NCI-H1930 (cell line): ENCODE data around the gene KNL1.
"Not testable (repeated sequence)": the region's sequence is repeated elsewhere in the genome, so short reads cannot be mapped to it uniquely, and the experiment has no call there.

Source experiments
- DNase-seq, 2 experiments: peaks; one replicate each; lab custom pipeline; 2025; lab: John Stamatoyannopoulos, UW

Gene KNL1

DNA sequence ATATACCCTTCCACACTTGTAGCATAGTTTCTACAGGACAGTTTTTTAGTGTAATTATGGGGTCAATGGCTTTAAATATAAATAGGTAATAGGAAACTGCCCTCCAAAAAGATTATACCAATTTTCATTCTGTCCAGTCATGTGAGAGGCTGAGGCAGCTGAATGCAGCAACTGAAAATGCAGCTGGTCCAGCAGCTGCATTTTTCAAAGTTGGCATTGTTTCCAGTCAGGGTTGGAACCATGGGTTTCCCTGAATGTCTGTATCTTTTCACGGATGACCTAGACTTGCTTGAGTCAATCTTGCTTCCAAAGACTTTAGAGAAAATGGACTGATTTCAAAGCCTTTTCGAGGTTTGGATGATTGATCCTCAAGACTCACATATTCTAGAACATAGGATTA, 9.9 kb upstream of the KNL1 start:
- no peak for DNase-seq

DNA sequence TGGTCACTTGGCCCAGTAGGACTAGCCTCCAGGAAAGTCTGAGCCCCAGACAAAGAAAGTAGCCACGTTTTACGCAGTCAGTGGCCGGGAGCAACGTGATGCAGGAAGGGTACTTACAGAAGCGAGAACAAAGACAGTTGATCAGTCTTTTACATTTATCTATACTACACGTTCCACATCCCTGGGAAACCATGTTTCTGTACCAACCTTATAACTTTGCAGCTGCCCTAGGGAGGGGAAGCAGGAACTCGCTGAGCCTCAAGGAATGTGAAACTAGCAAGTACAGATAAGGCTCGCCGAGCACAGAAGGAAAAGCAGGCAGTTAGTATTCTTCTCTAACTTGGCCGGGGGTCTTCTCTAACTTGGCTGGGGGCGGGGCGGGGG, 3.4 kb upstream of the KNL1 start:
- no peak for DNase-seq

DNA sequence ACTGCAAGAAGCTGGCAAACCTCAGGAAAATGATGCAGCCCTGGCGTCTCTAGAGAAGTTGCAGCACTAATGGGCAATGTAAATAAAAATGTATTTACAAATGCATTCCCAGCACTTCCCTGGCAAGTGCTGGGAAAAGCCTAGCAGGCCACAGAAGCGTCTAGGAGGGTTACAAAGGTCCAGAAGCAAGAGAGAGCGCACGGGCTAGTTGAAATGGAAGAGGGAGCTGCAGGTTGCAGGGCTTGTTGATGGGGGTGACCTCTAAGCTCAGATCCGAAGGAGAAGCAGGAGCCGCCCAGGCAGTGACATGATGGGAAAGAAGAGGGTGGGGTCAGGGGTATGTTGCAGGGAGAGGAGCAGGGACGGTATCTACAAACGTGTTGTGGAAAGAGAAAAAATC, 2.7 kb upstream of the KNL1 start:
- no peak for DNase-seq

DNA sequence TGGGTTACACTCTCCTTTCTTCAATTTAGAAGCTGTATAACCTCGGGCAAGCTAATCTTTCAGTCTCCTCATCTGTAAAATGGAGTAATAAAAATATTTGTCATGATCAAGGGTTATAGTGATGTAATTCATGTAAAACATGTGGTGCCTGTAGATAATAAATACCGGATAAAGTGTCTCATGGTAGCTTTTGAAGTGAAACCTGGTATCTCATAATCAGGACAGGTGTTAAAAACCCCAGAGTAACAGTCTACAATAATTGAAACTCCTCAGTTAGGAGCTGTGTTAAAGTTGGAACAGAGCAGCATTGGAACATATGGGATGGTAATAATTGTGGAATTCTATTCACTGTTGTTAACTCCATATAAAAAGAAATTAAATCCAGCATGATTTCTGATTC, 884 bp upstream of the KNL1 start:
- no peak for DNase-seq

DNA sequence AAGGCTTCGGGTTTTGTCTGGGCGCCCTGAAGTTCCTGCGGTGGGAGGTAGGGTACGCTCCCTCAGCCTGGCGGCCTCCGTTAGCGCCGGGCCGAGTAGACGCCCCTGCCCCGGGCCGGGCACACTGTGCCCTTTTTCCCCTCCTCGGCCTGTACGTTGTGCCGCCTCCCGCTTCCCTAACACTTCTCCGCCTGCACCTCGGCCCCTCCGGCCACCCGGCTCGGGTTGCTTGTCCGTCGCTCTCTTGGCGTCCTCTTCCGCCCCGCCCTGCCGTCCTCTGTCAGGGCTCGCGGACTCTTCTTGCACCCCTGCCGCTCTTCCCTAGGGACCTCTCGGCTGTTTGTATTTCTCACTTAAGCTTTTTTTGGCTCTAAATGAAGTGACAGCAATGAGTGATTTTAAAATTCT, 384 bp downstream of the KNL1 start:
- DNase-seq: peak in 1 of 2 experiments; percentile 38

DNA sequence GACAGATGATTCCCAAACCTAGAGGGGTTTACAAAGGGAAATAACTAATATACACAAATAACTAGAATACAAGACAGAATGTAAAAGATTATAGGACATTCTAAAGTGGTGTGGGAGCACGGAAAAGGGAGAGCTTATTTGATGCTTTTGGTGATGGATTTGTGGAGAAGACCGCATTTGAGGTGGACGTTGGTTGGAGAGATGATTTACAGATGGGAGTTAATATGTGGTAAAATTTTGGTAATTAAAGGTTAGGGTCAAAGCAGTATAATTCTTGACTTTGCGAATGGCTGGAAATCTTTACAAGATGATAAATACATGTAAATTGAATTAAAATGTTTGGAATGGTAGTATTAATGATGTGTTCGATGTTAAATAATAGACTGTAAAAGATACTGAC, 1.2 kb downstream of the KNL1 start:
- no peak for DNase-seq

DNA sequence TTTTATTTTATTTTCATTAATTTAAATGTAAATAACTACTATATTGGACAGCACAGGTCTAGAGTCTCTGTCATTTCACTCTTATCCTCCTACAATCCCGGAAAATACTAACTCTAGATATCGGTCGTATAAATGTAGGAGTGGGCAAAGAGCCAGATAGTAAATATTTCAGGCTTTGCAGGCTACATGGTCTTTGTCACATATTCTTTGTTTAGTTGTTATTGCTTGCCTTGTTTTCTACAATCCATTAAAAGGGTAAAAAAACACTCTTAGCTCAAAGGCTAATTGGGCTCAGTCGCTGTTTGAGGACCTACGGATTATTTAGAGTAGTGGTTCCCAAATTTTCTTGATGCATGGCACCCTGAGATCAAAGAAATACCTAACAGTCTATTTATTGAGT, 1.7 kb downstream of the KNL1 start:
- DNase-seq: no peak

DNA sequence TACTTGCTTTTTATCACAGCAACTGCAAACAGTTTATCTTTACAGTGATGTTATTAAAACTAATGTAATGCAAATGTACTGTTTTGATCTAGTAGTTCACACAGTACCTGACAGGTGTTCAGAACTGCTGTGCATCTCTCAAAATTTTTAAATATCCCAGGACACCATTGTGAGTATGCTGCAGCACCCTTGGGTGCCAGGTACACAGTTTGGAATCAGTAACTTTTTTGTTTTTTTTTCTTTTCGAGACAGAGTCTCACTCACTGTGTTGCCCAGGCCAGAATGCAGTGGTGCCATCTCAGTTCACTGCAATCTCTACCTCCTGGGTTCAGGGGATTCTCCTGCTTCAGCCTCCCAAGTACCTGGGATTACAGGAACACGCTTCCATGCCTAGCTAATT, 3.0 kb downstream of the KNL1 start:
- no peak for DNase-seq

DNA sequence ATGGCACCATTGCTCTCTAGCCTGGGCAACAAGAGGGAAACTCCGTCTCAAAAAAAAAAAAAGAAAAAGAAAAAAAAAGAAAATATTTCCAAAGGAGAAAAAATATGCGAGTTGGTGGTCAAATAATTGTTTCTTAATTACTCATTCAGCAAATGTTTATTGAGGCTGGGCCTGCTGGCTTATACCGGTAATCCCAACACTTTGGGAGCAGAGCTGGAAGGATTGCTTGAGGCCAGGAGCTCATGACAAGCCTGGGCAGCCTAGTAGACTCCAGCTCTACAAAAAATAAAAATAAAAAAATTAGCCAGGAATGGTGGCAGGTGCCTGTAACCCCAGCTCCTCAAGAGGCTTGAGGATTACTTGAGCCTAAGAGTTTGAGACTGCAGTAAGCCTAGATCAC, 4.1 kb downstream of the KNL1 start:
- no peak for DNase-seq

DNA sequence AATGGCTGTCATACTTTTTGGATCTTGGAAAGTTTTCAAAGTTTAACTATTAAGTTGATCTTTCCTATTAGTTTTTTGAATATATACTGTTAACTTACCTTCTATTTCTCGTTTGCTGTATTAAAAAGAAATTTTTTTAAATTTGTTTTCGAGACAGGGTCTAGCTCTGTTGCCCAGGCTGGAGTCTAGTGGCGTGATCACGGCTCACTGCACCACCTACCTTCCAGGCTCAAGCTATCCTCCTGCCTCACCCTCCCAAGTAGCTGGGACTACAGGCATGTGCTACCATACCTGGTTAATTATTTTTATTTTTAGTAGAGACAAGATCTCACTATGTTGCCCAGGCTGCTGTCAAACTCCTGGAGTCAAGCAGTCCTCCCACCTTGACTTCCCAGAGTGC, 4.6 kb downstream of the KNL1 start:
- no peak for DNase-seq

DNA sequence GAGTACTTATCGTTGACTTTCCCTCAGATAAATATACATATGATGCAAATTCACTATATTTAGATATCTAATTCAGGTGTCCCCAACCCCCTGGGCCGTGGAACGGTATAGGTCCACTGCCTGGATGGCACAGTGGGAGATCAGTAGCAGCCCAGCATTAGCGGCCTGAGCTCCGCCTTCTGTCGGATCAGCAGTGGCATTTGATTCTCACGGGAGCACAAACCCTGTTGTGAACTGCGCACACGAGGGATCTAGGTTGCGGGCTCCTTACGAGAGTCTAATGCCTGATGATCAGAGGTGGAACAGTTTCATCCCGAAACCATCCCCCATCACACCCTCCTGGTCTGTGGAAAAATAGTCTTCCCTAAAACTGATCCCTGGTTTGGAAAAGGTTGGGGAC, 6.9 kb downstream of the KNL1 start:
- DNase-seq: no peak

DNA sequence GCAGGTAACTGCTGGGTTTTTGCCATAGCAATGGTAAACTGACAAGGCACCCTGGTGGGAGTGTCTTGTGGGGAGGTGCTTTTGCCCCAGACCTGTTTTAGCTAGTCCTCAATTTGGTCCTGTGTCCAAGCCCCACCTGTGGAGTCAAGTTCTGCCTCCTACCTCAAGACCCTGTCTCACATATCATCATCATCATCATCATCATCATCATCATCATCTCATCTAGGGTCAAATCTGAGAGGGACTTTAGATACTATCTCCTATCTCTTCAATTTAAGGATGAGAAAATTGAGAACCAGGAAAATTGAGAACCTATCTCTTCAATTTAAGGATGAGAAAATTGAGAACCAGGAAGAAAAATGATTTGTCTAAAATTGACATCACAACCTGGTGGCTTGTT, 9.9 kb downstream of the KNL1 start:
- DNase-seq: no peak

DNA sequence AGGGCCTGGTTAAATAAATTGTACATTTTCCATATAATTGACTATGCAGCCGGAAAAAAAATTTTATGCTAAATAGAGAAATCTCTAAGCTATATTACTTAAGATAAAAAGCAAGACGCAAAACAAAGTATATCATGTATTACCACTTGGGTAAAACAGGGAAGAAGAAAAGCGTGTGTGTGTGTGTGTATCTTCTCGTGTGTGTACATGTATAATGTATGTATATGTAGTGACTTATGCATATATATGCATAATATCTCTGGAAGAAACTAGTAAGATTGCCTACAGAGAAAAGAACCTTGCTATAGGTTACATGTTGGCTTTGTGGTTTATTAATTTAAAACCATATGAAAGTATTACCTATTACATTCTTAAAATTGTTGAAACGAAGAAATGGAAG, 19.0 kb downstream of the KNL1 start:
- no peak for DNase-seq

DNA sequence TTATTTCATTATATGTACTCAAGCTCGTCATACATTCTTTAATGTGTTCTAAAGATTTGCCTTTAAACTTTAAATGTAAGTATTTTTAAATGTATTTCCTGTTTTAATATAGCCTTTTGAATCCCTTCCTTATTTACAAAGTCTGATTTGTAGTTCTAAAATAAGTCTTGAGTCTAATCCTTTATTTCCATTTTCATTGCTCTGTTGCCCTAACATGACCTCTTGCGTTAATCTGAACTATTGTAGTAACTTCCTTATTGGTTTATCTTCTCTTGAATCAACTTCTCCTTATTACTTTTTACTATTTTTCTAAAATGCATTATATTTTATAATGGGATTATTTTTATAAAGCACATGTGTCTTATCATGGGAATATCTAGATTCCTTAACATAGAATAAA, 24.0 kb downstream of the KNL1 start:
- DNase-seq: no peak

DNA sequence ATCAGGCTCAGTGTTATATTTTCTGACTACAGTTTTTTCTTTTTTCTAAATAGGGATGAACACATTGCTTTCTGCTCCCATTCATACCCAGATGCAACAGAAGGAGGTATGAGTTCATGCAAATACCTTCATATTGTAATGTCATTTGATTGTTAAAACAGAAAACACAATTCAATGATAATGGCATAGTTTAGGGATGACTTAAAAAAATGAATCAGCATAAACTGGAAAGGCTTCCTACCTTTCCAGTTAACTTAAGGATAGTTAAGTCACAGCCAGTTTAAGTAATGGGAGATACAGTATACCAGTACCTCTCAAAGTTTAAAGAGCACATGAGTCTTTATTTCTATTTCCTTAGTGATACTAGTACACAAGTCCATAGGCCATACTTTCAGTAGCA, 24.9 kb downstream of the KNL1 start:
- no peak for DNase-seq

DNA sequence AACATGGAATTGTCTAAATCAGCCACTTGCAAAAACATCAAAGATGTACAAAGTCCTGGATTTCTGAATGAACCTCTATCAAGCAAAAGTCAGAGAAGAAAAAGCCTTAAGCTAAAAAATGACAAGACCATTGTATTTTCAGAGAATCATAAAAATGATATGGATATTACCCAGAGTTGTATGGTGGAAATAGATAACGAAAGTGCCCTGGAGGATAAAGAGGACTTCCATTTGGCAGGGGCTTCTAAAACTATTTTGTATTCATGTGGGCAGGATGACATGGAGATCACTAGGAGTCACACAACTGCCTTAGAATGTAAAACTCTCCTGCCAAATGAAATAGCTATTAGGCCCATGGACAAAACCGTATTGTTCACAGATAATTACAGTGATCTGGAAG, 29.3 kb downstream of the KNL1 start:
- DNase-seq: no peak

DNA sequence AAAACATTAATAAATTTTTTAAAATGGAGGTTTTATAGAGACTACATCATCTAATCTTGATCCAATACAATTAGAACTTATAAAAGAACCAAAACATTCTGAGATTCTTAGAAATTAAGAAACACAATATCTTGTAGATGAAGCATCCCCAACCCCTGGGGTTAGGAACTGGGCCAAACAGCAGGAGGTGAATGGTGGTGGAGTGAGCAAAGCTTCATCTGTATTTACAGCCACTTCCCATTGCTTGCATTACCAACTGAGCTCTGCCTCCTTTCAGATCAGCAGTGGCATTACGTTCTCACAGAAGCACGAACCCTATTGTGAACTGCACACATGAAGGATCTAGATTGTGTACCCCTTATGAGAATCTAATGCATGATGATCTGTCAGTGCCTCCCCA, 36.3 kb downstream of the KNL1 start:
- no peak for DNase-seq

DNA sequence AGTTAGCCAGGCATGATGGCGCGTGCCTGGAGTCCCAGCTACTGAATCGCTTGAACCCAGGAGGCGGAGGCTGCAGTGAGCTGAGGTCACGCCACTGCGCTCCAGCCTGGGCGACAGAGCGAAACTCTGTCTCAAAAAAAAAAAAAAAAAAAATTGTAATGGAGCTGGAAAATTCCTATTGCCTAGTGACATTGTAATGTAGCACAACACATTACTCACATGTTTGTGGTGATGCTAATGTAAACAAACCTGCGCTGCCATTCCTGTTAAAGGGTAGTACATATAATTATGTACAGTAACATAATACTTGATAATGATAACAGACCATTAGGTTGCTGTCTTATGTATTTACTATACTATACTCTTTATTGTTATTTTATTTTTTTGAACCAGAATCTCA, 39.1 kb downstream of the KNL1 start:
- no peak for DNase-seq

DNA sequence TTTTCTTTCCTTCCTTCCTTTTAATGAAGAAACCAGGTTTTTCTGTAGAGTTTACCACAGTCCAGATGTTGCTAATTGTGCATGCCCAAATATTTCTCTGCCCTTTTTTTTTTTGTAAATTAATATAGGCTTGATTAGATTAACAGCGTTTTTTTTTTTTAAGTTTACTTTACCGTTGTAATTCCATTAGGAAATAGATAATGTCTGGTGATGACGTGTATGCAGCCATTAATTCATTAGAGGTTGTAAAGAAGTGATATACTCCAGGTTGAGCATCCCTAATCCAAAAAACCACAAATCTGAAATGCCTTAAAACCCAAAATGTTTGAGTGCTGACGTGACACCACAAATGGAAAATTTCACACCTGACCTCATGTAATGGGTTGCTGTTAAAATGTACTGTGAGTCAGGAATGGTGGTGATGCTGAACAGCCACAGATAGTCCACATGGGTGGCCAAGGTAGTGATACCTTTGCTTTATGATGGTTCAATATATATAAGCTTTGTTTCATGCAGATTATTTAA, 43.2 kb downstream of the KNL1 start:
- no peak for DNase-seq

DNA sequence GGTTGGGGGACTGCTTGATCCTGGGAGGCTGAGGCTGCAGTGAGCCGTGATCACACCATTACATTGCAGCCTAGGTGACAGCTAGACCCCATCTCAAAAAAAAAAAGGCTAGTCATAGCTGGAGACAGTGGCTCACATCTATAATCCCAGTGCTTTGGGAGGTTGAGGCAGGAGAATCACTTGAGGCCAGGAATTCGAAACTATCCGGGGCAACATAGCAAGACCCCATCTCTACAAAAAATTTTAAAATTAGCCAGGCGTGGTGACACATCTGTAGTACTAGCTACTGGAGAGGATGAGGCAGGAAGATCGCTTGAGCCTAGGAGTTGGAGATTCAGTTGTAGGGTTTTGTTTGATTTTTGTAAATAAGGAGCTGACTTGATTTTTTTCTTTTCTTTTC, 45.6 kb downstream of the KNL1 start:
- DNase-seq: no peak

DNA sequence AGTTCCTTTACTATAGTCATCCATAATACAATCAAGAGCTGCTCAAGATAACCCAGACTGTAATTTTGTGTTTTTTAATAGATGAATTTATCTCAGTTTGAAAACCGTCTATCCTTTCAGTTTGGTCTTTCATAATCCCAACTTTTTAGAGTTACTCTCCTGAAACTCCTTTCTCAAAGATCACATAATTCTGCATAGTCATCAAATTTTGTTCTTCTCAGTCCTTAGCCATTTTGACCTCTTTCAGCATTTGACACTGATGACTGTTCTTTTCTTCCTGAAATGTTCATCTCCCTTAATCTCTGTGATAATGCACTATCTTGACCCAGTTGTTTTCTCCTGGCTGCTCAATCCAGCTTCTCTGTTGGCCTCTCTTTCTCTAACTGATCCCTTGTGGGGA, 53.5 kb downstream of the KNL1 start:
- no peak for DNase-seq

DNA sequence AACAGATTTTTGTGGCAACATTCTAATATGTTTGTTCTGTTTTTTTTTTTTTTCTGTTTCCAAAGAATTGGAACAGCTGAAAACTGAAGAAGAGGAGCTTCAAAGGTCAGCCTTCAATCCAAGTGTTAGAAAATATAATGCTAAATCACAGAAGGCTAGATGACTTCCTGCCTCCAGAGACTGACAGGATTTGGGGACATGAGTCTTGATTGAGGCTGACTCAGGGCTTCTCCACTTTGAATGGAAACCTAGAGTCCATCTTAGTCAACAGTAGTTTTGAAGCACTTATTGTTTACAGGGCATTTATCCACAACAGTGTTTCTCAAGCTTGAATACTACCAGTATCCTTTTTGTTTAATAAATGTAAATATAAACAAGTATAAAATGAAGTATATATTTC, 56.4 kb downstream of the KNL1 start:
- peak; percentile 13 to 22 for DNase-seq

DNA sequence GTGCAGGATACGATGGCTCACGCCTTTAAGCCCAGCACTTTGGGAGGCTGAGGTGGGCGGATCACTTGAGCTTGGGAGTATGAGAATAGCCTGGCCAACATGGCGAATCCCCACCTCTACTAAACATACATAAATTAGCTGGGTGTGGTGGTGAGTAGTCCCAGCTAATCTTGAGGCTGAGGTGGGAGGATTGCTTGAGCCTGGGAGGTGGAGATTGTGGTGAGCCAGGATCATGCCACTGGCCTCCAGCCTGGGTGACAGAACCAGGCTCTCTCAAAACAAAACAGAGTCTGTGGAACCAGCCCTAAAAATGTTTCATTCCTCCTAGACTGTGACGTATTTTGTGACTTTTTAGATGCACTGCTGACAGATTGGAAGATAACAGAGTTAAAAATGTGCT, 66.6 kb downstream of the KNL1 start:
- DNase-seq: no peak

DNA sequence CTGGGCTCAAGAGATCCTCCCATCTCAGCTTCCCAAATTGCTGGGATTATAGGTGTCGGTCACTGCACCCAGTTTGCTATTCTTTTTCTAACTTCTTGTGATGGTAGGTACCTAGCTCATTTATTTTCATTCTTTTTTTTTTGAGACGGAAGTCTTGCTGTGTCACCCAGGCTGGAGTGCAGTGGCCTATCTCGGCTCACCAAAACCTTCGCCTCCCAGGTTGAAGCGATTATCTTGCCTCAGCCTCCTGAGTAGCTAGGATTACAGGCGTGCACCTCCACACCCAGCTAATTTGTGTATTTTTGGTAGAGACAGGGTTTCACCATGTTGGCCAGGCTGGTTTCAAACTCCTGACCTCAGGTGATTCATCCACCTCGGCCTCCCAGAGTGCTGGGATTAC, 70.9 kb downstream of the KNL1 start:
- DNase-seq: no peak

DNA sequence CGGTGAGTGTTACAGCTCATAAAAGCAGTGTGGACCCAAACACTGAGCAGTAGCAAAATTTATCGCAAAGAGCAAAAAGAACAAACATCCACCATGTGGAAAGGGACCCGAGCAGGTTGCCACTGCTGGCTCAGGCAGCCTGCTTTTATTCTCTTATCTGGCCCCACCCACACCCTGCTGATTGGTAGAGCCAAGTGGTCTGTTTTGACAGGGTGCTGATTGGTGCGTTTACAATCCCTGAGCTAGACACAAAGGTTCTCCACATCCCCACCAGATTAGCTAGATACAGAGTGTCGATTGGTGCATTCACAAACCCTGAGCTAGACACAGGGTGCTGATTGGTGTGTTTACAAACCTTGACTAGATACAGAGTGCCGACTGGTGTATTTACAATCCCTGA, 82.2 kb downstream of the KNL1 start:
- not testable (repeated sequence) for DNase-seq
